Hepatocyte (in vitro differentiated cells): Measurements from ENCODE around the gene M1AP.

Experiments
- CTCF ChIP-seq: fragments of 200-600 bp; sonication (generic); IDR thresholded peaks from 2 replicates; pipeline ENCODE4 v1.5.1; 2016; ENCODE audit warnings: antibody characterized with exemption, mild to moderate bottlenecking; ENCODE audit not compliant: poor library complexity
- EZH2phosphoT487 ChIP-seq: fragments of 200-600 bp; sonication (generic); IDR thresholded peaks from one replicate; pipeline ENCODE4 v1.6.1; 2018; ENCODE audit warnings: antibody characterized with exemption, mild to moderate bottlenecking, low read depth, moderate library complexity; ENCODE audit not compliant: unreplicated experiment, severe bottlenecking

- TF ChIP-seq CTCF (no peak), EZH2phosphoT487 (no peak)
Measured at GRCh38 chr2:74617122-74617521, 31.0 kb downstream of the M1AP start.
